IMR-90 (cell line): ENCODE measurements around the gene PHF19.

ENCODE experiments used
- ELK1 ChIP-seq: fragments of 150-350 bp; IDR thresholded peaks from 2 replicates; pipeline ENCODE4 v1.6.1; 2016; ENCODE audit warnings: low read depth, mild to moderate bottlenecking, low read length, moderate library complexity, borderline replicate concordance
- MAFK ChIP-seq: IDR thresholded peaks from 2 replicates; pipeline ENCODE4 v1.6.1; 2012; ENCODE audit warnings: low read depth, low read length, improper control_type of control experiment

- TF ChIP-seq MAFK: no peak
- no peak for TF ChIP-seq ELK1
Measured at GRCh38 chr9:120845255-120845654, 31.7 kb downstream of the PHF19 start.
